ENCODE data around the gene BEND2. TPM values are rescaled to one million over a fixed set of nuclear protein-coding genes. Genes with fewer than 3 reads are reported as not detected.

The BEND2 gene
- total RNA-seq, 1 experiment from 2014 or later = not detected

DNA sequence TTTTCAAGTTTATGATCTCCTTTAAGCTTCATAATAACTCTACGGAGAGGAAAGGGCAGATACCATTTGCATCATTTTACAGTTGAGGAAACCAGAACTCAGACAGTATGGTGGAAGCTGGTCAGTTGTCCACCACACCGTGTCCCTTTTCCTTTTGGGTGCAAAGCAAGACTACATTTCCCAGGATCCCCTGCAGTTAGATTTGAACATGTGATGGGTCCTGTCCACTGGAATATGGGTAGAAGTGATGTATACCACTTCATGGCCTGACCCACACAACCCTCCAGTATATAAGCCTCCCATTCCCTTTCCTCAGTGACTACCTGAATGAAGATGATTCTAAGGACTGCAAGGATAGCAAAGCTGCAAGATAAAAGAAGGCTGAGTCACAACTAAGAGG lies 74.7 kb downstream of the BEND2 start:
- H4K5ac ChIP-seq (ENCODE audit: insufficient read length, low read depth, low read length) = no peak overlapping the region
- no peak overlapping the region for H3K18ac ChIP-seq (ENCODE audit: insufficient read length, low read depth, low read length)
- H3T11ph ChIP-seq (ENCODE audit: low read length) = no peak overlapping the region
- WGBS (ENCODE audit: extremely low coverage, insufficient read length, low lambda C conversion rate) = no CpG with 5 or more reads among the region's 2 CpGs
- no peak overlapping the region for H2BK20ac ChIP-seq (ENCODE audit: low read depth, low read length, poor library complexity, severe bottlenecking)
- no peaks in the 10 kb centered on the region for H3K23me2 ChIP-seq (ENCODE audit: insufficient read length, low read depth, low read length, poor library complexity, severe bottlenecking)
- peaks cover 42% of the 10 kb centered on the region for H3K9me3 ChIP-seq (ENCODE audit: control insufficient read depth, low read depth, low read length)
- H3K79me2 ChIP-seq (ENCODE audit: insufficient read depth, low read length) = no peaks in the 10 kb centered on the region
- H4K8ac ChIP-seq (replicated peaks; ENCODE audit: insufficient read length, low read depth, low read length) = no peak overlapping the region
- H3K4me2 ChIP-seq (ENCODE audit: insufficient read depth, insufficient read length, low read length) = no peak overlapping the region
- H2BK15ac ChIP-seq (ENCODE audit: low read depth, low read length) = no peak overlapping the region
- H4K20me1 ChIP-seq (ENCODE audit: control insufficient read depth, insufficient read depth, insufficient read length) = no peaks in the 10 kb centered on the region
- no peaks in the 10 kb centered on the region for H3K4me1 ChIP-seq (ENCODE audit: insufficient read depth, low read length)
- H3K56ac ChIP-seq (ENCODE audit: insufficient read length, low read depth, low read length) = no peak overlapping the region
- H3K4ac ChIP-seq (ENCODE audit: low read depth, low read length) = no peak overlapping the region
- H3K4me3 Mint-ChIP-seq = no peak overlapping the region
- H2BK5ac ChIP-seq (ENCODE audit: insufficient read length, low read length) = no peak overlapping the region
- H3K27me3 Mint-ChIP-seq (ENCODE audit: low read depth) = no peaks in the 10 kb centered on the region
- no peak overlapping the region for H3K23ac ChIP-seq (ENCODE audit: insufficient read length, low read depth, low read length)
- H3K9me3 Mint-ChIP-seq = peaks cover 58 to 61% of the 10 kb centered on the region in 2 experiments
- TF ChIP-seq, protein P1, sequence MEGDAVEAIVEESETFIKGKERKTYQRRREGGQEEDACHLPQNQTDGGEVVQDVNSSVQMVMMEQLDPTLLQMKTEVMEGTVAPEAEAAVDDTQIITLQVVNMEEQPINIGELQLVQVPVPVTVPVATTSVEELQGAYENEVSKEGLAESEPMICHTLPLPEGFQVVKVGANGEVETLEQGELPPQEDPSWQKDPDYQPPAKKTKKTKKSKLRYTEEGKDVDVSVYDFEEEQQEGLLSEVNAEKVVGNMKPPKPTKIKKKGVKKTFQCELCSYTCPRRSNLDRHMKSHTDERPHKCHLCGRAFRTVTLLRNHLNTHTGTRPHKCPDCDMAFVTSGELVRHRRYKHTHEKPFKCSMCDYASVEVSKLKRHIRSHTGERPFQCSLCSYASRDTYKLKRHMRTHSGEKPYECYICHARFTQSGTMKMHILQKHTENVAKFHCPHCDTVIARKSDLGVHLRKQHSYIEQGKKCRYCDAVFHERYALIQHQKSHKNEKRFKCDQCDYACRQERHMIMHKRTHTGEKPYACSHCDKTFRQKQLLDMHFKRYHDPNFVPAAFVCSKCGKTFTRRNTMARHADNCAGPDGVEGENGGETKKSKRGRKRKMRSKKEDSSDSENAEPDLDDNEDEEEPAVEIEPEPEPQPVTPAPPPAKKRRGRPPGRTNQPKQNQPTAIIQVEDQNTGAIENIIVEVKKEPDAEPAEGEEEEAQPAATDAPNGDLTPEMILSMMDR (conservative IDR thresholded peaks at IDR 0.05) = no peak
- H4K91ac ChIP-seq (ENCODE audit: insufficient read length, low read depth, low read length) = no peak overlapping the region
- no peaks in the 10 kb centered on the region; a peak in 2 of 7 replicates for H3K36me3 Mint-ChIP-seq (ENCODE audit: insufficient read depth in 1 of 3, low read depth in 3 of 3)
- no peak overlapping the region for H3K14ac ChIP-seq (ENCODE audit: insufficient read depth, low read length)
- no peak overlapping the region for H2AK5ac ChIP-seq (ENCODE audit: insufficient read length, low read length)
- H3K79me1 ChIP-seq (ENCODE audit: insufficient read depth, low read depth, low read length, poor library complexity, severe bottlenecking) = no peaks in the 10 kb centered on the region
- H3K9ac ChIP-seq (ENCODE audit: extremely low read depth, insufficient read length, low read length) = no peak overlapping the region
- no peaks in the 10 kb centered on the region for H3K27me3 ChIP-seq (ENCODE audit: insufficient read depth, low read length)
- no peak for DNase-seq
- H3K27ac Mint-ChIP-seq = no peak overlapping the region
- H3K4me1 Mint-ChIP-seq = no peaks in the 10 kb centered on the region
- no peak overlapping the region for H2AFZ ChIP-seq (ENCODE audit: low read length)
- H2BK120ac ChIP-seq (ENCODE audit: low read depth, low read length, poor library complexity, severe bottlenecking) = no peak overlapping the region
- H3K27ac ChIP-seq (ENCODE audit: insufficient read length, low read depth, low read length) = no peak overlapping the region
- H2BK12ac ChIP-seq (ENCODE audit: insufficient read length, low read depth, low read length) = no peak overlapping the region
